Endothelial cell (in vitro differentiated cells): ENCODE measurements around the gene CASP5. TPM values are rescaled to one million over a fixed set of nuclear protein-coding genes. Genes with fewer than 3 reads are reported as not detected.
"Not testable (repeated sequence)": the region's sequence is repeated elsewhere in the genome, so short reads cannot be mapped to it uniquely, and the experiment has no call there.

Experiments
- DNase-seq: peaks from one replicate; pipeline ENCODE4 v3.0.0; 2021; ENCODE audit warnings: low spot score
- H3K27ac Mint-ChIP-seq: one replicate; pipeline ENCODE4 v1.8.0; 2021; ENCODE audit warnings: mixed read lengths, inconsistent platforms; ENCODE audit not compliant: unreplicated experiment
- H3K27me3 Mint-ChIP-seq: one replicate; pipeline ENCODE4 v1.8.0; 2021; ENCODE audit warnings: mild to moderate bottlenecking, moderate library complexity, mixed read lengths, inconsistent platforms; ENCODE audit not compliant: unreplicated experiment
- H3K36me3 Mint-ChIP-seq: one replicate; pipeline ENCODE4 v1.8.0; 2021; ENCODE audit warnings: mild to moderate bottlenecking, low read depth, mixed read lengths, inconsistent platforms; ENCODE audit not compliant: unreplicated experiment
- H3K4me1 Mint-ChIP-seq: one replicate; pipeline ENCODE4 v1.8.0; 2021; ENCODE audit warnings: mild to moderate bottlenecking, mixed read lengths, inconsistent platforms; ENCODE audit not compliant: unreplicated experiment
- H3K4me3 Mint-ChIP-seq: one replicate; pipeline ENCODE4 v1.8.0; 2021; ENCODE audit warnings: mild to moderate bottlenecking, mixed read lengths, inconsistent platforms; ENCODE audit not compliant: unreplicated experiment
- H3K9me3 Mint-ChIP-seq: one replicate; pipeline ENCODE4 v1.8.0; 2021; ENCODE audit warnings: mixed read lengths, inconsistent platforms; ENCODE audit not compliant: unreplicated experiment
- long read RNA-seq: library from polyadenylated mRNA; unstranded; transcript quantifications from one replicate; pipeline ENCODE4 v2.0.0, GENCODE V29; 2020; ENCODE audit not compliant: unreplicated experiment
- total RNA-seq: library from RNA; stranded (reverse); fragmentation: NEBNext Ultra II Directional; extraction: Animal tissue kit (Norgen Biotek cat#: 25700); gene quantifications from one replicate; pipeline ENCODE4 v1.2.1, GENCODE V29; 2021; ENCODE audit not compliant: unreplicated experiment
- TF ChIP-seq, protein P1 (sequence below): fragments of 200-600 bp; sonication (generic); IDR thresholded peaks from one replicate; pipeline ENCODE4 v1.5.0; 2021; ENCODE audit warnings: antibody characterized with exemption; ENCODE audit not compliant: unreplicated experiment

Gene CASP5
- total RNA-seq: not detected
- long read RNA-seq: 0 reads

- Mint-ChIP-seq H3K27ac (no peak within 1 kb of the TSS), H3K36me3 (no peaks in the 10 kb centered on the region)
Observed at GRCh38 chr11:105023003-105023402, at the start of gene CASP5. TSS of gene CASP5 (minus strand) at chr11:105023168. CDS start at chr11:105023136, 32 bp downstream.

GRCh38 chr11:105072080-105072479 lies 49.1 kb upstream of the CASP5 start:
- not testable (repeated sequence) for H3K27ac Mint-ChIP-seq, H3K4me3 Mint-ChIP-seq, H3K36me3 Mint-ChIP-seq, DNase-seq, H3K9me3 Mint-ChIP-seq, H3K4me1 Mint-ChIP-seq, H3K27me3 Mint-ChIP-seq

More at GRCh38 chr11:105023003-105023402, at the start of gene CASP5:
- Mint-ChIP-seq H3K4me1 (no peaks in the 10 kb centered on the region), H3K4me3 (no peak within 1 kb of the TSS), H3K9me3 (no peaks in the 10 kb centered on the region), H3K27me3 (no peaks in the 10 kb centered on the region)
- TF ChIP-seq, protein P1, sequence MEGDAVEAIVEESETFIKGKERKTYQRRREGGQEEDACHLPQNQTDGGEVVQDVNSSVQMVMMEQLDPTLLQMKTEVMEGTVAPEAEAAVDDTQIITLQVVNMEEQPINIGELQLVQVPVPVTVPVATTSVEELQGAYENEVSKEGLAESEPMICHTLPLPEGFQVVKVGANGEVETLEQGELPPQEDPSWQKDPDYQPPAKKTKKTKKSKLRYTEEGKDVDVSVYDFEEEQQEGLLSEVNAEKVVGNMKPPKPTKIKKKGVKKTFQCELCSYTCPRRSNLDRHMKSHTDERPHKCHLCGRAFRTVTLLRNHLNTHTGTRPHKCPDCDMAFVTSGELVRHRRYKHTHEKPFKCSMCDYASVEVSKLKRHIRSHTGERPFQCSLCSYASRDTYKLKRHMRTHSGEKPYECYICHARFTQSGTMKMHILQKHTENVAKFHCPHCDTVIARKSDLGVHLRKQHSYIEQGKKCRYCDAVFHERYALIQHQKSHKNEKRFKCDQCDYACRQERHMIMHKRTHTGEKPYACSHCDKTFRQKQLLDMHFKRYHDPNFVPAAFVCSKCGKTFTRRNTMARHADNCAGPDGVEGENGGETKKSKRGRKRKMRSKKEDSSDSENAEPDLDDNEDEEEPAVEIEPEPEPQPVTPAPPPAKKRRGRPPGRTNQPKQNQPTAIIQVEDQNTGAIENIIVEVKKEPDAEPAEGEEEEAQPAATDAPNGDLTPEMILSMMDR: no peak
- no peak for DNase-seq

GRCh38 chr11:105071089-105071732 lies 48.2 kb upstream of the CASP5 start:
- no peak for DNase-seq
- TF ChIP-seq, protein P1: no peak
- no peak overlapping the region for H3K4me3 Mint-ChIP-seq
- H3K27ac Mint-ChIP-seq: no peak overlapping the region
- no peaks in the 10 kb centered on the region for H3K27me3 Mint-ChIP-seq
- no peaks in the 10 kb centered on the region for H3K36me3 Mint-ChIP-seq
- no peaks in the 10 kb centered on the region for H3K4me1 Mint-ChIP-seq
- no peaks in the 10 kb centered on the region for H3K9me3 Mint-ChIP-seq

- H3K4me3 Mint-ChIP-seq: no peak overlapping the region
- no peaks in the 10 kb centered on the region for H3K9me3 Mint-ChIP-seq
Observed at GRCh38 chr11:105070306-105070705, 47.3 kb upstream of the CASP5 start.

DNA sequence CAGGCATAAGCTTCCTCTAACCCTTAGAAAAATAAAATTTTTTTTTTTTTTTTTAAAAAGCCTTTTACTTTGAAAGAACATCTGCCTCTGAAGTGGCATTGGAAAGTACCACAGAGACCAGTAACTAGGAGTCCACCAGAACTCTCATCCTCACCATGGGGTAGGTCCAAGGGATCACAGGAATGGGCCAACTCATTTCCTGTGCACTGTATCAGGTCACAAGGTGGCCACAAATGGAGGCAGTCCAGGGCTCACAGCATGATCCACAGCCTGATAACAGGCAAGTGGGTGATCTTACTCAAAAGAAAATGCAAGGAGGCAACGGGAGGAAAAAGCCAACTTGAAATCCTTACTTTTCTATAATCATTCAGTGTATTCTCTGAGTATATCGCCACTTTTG lies 46.8 kb upstream of the CASP5 start:
- not testable (repeated sequence) for H3K4me3 Mint-ChIP-seq, H3K27ac Mint-ChIP-seq, H3K36me3 Mint-ChIP-seq, H3K4me1 Mint-ChIP-seq, DNase-seq, H3K9me3 Mint-ChIP-seq, H3K27me3 Mint-ChIP-seq

More at GRCh38 chr11:105070306-105070705, 47.3 kb upstream of the CASP5 start:
- no peak for DNase-seq
- Mint-ChIP-seq H3K4me1 (no peaks in the 10 kb centered on the region), H3K27ac (no peak overlapping the region), H3K36me3 (no peaks in the 10 kb centered on the region), H3K27me3 (no peaks in the 10 kb centered on the region)
- TF ChIP-seq, protein P1: no peak

DNA sequence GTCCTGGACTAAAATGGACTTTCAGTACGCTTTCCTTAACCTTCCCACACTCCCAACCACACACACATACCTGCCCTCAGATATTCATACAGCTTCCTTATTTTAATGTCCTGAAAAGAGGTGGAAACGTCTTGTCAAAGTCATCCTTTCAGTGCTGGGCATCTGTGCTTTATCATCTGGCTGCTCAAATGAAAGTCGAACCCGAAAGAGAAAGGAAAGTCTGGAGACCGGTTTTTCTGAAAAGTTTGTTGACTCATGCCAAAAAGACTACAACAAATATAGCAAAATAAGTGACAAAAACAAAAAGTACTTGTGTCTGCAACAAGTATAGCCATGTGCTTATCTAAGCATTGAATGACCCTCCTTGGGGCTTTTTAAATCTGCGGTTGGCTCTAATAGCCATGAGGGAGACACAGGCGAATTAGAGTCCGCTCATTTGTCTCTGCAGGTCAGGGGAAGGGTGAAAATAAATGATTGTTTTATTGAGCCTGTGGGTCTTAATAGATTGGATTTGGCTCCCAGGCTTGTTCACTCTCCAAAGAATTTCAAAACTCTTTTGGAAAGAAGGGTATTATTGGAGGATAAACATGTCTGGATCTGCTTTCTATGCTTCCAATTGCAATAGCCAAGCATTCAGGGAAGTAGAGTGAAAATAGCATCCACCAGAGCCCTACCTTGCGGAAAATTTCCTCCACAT lies 40.4 kb upstream of the CASP5 start:
- not testable (repeated sequence) for H3K27me3 Mint-ChIP-seq, H3K9me3 Mint-ChIP-seq, H3K27ac Mint-ChIP-seq, H3K4me1 Mint-ChIP-seq, DNase-seq, H3K36me3 Mint-ChIP-seq, H3K4me3 Mint-ChIP-seq
